Amniotic epithelial cell (primary cell): Measurements from ENCODE around the gene CTNNA1.
"Not testable (repeated sequence)": the region's sequence is repeated elsewhere in the genome, so short reads cannot be mapped to it uniquely, and the experiment has no call there.

Experiments
- DNase-seq: peaks from one replicate; pipeline ENCODE4 v3.0.0-alpha.2; 2010; ENCODE audit warnings: low read depth

The CTNNA1 gene

GRCh38 chr5:138898299-138898698 is 145.1 kb downstream of the CTNNA1 start:
- peak; percentile 13 for DNase-seq

- no peak for DNase-seq
These were observed 145.5 kb downstream of the CTNNA1 start for GRCh38 chr5:138898742-138899141.

- peak; percentile 54 for DNase-seq
These were observed 147.2 kb downstream of the CTNNA1 start for GRCh38 chr5:138900281-138900965.

- no peak for DNase-seq
These were observed 148.5 kb downstream of the CTNNA1 start for GRCh38 chr5:138901716-138902115.

- peak; percentile 38 for DNase-seq
These were observed 150.0 kb downstream of the CTNNA1 start for GRCh38 chr5:138903130-138903775.

- DNase-seq = peak; percentile 67
These were observed 152.3 kb downstream of the CTNNA1 start for GRCh38 chr5:138905541-138905940.

- no peak for DNase-seq
These were observed 156.5 kb downstream of the CTNNA1 start for GRCh38 chr5:138909734-138910133.

GRCh38 chr5:138910546-138911185 is 157.4 kb downstream of the CTNNA1 start:
- DNase-seq = no peak

- peak; percentile 64 for DNase-seq
These were observed 158.2 kb downstream of the CTNNA1 start for GRCh38 chr5:138911441-138911840.

GRCh38 chr5:138912093-138912492 is 158.9 kb downstream of the CTNNA1 start:
- no peak for DNase-seq

- DNase-seq = no peak
These were observed 160.5 kb downstream of the CTNNA1 start for GRCh38 chr5:138913773-138914172.

GRCh38 chr5:138914338-138914737 is 161.1 kb downstream of the CTNNA1 start:
- no peak for DNase-seq

GRCh38 chr5:138918686-138919085 is 165.5 kb downstream of the CTNNA1 start:
- no peak for DNase-seq

- no peak for DNase-seq
These were observed 167.0 kb downstream of the CTNNA1 start for GRCh38 chr5:138920181-138920580.

GRCh38 chr5:138921362-138921761 is 168.1 kb downstream of the CTNNA1 start:
- DNase-seq = not testable (repeated sequence)

- DNase-seq = no peak
These were observed 169.3 kb downstream of the CTNNA1 start for GRCh38 chr5:138922494-138922893.

- peak; percentile 21 for DNase-seq
These were observed 171.9 kb downstream of the CTNNA1 start for GRCh38 chr5:138925090-138925635.

GRCh38 chr5:138926257-138926656 is 173.0 kb downstream of the CTNNA1 start:
- no peak for DNase-seq

GRCh38 chr5:138926688-138927448 is 173.6 kb downstream of the CTNNA1 start:
- no peak for DNase-seq

- no peak for DNase-seq
These were observed 174.3 kb downstream of the CTNNA1 start for GRCh38 chr5:138927544-138927943.

- DNase-seq = no peak
These were observed 174.8 kb downstream of the CTNNA1 start for GRCh38 chr5:138927979-138928378.

GRCh38 chr5:138929571-138929955 is 176.3 kb downstream of the CTNNA1 start:
- no peak for DNase-seq
